ENCODE data around the gene SLC30A5.

GRCh38 chr5:69137807-69138206 is 44.0 kb downstream of the SLC30A5 start:
- no peak for TF ChIP-seq CTCF (IDR thresholded peaks at IDR 0.05)
- no peak for TF ChIP-seq EZH2 (IDR thresholded peaks at IDR 0.05; ENCODE audit: borderline replicate concordance, insufficient read depth, low read depth, low read length, poor library complexity, severe bottlenecking)
